ENCODE measurements around the gene KRT7.
"Not testable (repeated sequence)": the region's sequence is repeated elsewhere in the genome, so short reads cannot be mapped to it uniquely, and the experiment has no call there.

KRT7 gene

GRCh38 chr12:52254965-52255751, 22.1 kb downstream of the KRT7 start:
- DNase-seq (ENCODE audit: extremely low spot score): no peak
- TF ChIP-seq CTCF (IDR thresholded peaks at IDR 0.05; ENCODE audit: control extremely low read depth, extremely low read depth, low read depth, missing control alignments): no peak
- POLR2A ChIA-PET: no interaction called here
- CTCF ChIA-PET: interaction anchor here (0.7 to 2.5 kb wide), 2 partner anchors 23 to 24 kb away, joined by 3 to 15 read pairs; no protein-coding TSS in a partner anchor

- no peak for TF ChIP-seq CTCF (IDR thresholded peaks at IDR 0.05; ENCODE audit: control extremely low read depth, extremely low read depth, low read depth, missing control alignments)
- ChIA-PET POLR2A (no interaction called here), CTCF (interaction anchor here (2.5 kb wide), 1 partner anchor 23 kb away, joined by 15 read pairs; no protein-coding TSS in a partner anchor)
- no peak for DNase-seq (ENCODE audit: extremely low spot score)
Measured at GRCh38 chr12:52255926-52256583, 23.0 kb downstream of the KRT7 start.

GRCh38 chr12:52256584-52256935, 23.5 kb downstream of the KRT7 start:
- DNase-seq (ENCODE audit: extremely low spot score): no peak
- POLR2A ChIA-PET: no interaction called here
- CTCF ChIA-PET: interaction anchor here (1.4 to 2.5 kb wide), 2 partner anchors 22 to 35 kb away, joined by 3 to 15 read pairs; no protein-coding TSS in a partner anchor
- no peak for TF ChIP-seq CTCF (IDR thresholded peaks at IDR 0.05; ENCODE audit: control extremely low read depth, extremely low read depth, low read depth, missing control alignments)

- POLR2A ChIA-PET: no interaction called here
- CTCF ChIA-PET: interaction anchor here (1.4 to 2.5 kb wide), 2 partner anchors 22 to 35 kb away, joined by 3 to 15 read pairs; no protein-coding TSS in a partner anchor
- no peak for TF ChIP-seq CTCF (IDR thresholded peaks at IDR 0.05; ENCODE audit: control extremely low read depth, extremely low read depth, low read depth, missing control alignments)
- no peak for DNase-seq (ENCODE audit: extremely low spot score)
Measured at GRCh38 chr12:52257074-52257551, 24.1 kb downstream of the KRT7 start.

- CTCF ChIA-PET: interaction anchor here (1.4 to 1.6 kb wide), 2 partner anchors 21 to 36 kb away, joined by 3 to 5 read pairs; no protein-coding TSS in a partner anchor
- DNase-seq (ENCODE audit: extremely low spot score); POLR2A ChIA-PET: not testable (repeated sequence)
Measured at GRCh38 chr12:52257922-52258321, 24.9 kb downstream of the KRT7 start.

- ChIA-PET POLR2A (no interaction called here), CTCF (interaction anchor here (1.0 to 1.6 kb wide), 2 partner anchors 21 to 69 kb away, joined by 3 to 5 read pairs; no protein-coding TSS in a partner anchor)
- TF ChIP-seq CTCF (IDR thresholded peaks at IDR 0.05; ENCODE audit: control extremely low read depth, extremely low read depth, low read depth, missing control alignments): no peak
- DNase-seq (ENCODE audit: extremely low spot score): no peak
Measured at GRCh38 chr12:52258335-52258901, 25.4 kb downstream of the KRT7 start.
